ENCODE measurements around the gene SEPHS1.
A peak's percentile ranks its signal among the peaks of the same experiment; 100 is the strongest.

The SEPHS1 gene

DNA sequence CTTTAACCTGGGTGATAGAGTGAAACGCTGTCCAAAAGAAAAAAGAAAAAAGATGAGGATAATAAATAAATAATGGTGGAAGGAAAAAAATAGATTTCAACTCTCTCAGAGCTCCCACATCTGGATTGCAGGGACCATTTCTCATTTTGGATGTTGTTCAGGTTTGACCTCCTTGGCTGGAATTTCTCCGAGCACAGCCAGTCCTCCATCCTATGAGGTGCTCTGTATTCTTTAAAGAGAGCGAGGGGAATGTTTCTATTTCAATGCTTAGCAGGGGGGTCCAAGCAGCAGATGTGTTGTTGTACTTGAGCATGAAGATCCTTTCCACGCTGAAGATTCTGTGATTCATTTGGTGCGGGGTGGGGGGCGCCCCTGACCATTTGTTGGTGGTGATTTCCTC, 17.7 kb upstream of the SEPHS1 start:
- intact Hi-C loops (cut with DNase I): no loop called here
- no peak for DNase-seq

DNA sequence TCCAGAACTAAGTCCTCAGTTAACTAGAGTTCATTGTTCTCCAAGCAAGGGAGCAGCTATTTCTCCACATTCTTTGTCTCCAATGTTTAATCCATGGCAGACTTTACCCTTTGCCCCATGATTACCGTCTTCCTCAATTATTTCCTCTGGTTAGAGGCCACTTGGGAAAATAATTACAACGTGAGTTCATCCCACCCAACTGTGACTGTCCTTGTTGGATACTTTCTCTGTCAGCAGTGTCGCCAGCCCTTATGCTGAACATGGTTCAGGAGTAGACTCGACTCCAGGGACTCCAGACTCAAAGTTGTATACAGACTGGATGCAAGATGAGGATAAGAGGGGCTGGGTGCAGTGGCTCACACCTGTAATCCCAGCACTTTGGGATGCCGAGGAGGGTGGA, 17.1 kb upstream of the SEPHS1 start:
- intact Hi-C loops (cut with DNase I): no loop called here

DNA sequence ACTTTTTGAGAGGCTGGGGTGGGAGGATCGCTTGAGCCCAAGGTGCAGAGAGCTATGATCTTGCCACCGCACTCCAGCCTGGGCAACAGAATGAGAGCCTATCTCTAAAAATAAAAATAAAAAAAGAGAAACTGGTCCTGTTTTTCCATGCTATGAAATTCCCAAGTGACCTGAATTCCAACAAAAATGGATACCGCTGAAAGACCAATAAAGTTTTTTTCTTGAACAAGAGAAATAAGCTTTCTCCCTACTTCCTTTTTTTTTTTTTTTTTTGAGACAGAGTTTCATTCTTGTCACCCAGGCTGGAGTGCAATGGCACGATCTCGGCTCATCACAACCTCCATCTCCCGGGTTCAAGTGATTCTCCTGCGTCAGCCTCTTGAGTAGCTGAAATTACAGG, 12.5 kb upstream of the SEPHS1 start:
- intact Hi-C loops (cut with DNase I): no loop called here
- no peak for DNase-seq

More for the DNA sequence above, 17.1 kb upstream of the SEPHS1 start:
- DNase-seq: no peak

DNA sequence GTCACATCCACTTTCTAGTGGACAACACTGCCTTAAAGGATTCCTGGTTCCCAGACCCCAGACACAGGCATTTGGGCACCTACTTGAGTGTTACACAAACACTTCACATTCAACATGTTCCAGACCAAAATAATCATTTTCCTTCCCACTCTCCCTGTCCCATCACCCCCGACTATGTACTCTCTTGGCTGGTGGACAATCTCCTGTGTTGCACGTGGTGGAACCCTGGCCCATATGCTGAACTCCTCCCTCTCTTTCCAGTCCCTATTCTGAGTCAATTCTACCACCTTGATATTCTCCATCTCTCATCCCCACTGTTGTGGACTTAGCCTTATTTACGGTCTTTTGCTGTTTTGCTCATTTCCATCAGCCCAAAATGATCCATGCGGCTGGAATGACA, 8.3 kb upstream of the SEPHS1 start:
- peak in 1 of 10 donors; percentile 3 for DNase-seq
- intact Hi-C loops (cut with DNase I): no loop called here

DNA sequence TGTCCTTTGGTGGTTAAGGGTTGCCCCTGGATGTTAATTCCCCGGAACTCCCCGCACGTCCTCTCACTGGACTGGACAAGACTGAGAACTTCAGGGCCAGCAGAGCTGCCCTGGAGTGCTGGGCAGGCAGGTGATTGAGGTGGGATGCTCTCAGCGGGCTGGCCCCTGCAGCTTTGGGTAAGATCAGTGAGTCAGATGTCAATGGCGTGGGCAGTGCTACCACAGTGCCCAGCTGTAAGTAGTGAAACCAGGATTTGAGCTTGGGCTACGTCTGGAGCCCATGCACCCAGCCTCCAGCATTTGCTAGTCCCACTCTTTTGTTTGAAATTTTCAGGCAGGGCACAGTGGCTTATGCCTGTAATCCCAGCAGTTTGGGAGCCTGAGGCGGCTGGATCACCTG, 6.7 kb upstream of the SEPHS1 start:
- intact Hi-C loops (cut with DNase I): no loop called here
- DNase-seq: peak in 2 of 10 donors; percentile 6 to 43

DNA sequence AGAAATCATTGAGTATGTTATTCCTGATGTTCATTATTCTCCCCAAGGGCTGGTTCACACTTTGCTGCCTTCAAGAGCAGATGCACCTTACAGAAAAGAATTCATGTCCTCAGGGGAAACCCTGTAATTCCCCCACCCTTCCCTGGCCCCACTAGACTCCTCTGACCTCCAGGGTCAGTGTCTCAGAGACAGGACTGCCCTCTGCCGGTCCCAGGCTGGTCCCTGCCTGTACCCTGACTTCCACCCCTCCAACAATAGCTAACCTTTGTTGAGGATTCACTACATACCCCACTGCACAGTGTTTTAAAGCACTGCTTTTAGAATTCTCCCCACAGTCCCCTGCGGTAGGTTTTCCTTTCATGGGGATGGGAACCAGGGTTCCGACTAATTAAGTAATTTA, 4.4 kb upstream of the SEPHS1 start:
- intact Hi-C loops (cut with DNase I): no loop called here
- peak in 1 of 10 donors; percentile 3 for DNase-seq

DNA sequence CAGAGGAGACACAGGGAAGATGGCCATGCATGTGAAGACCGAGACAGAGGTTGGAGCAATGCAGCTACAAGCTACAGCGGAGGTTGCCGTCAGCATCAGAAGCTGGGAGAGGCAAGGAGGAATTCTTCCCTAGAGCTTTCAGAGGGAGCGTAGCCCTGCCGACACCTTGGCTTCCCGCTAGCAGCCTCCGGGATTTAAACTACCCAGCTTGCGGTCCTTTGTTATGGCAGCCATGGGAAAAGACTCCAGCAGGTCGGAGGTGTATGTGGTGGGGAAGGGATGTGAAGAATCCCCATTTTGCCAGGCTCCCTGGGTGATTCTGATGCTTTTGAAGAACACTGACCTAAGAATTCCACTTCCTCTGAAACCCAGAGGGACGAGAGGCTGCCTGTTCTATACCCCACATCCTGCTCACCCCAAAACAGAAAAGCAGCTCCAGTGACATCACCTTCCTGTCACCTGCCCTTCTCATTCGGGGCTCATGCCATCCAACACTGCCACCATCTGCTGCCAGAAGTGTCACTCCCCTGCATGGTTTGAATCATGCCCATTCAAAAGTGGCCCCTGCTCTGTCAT, 3.3 kb upstream of the SEPHS1 start:
- intact Hi-C loops (cut with DNase I): no loop called here

DNA sequence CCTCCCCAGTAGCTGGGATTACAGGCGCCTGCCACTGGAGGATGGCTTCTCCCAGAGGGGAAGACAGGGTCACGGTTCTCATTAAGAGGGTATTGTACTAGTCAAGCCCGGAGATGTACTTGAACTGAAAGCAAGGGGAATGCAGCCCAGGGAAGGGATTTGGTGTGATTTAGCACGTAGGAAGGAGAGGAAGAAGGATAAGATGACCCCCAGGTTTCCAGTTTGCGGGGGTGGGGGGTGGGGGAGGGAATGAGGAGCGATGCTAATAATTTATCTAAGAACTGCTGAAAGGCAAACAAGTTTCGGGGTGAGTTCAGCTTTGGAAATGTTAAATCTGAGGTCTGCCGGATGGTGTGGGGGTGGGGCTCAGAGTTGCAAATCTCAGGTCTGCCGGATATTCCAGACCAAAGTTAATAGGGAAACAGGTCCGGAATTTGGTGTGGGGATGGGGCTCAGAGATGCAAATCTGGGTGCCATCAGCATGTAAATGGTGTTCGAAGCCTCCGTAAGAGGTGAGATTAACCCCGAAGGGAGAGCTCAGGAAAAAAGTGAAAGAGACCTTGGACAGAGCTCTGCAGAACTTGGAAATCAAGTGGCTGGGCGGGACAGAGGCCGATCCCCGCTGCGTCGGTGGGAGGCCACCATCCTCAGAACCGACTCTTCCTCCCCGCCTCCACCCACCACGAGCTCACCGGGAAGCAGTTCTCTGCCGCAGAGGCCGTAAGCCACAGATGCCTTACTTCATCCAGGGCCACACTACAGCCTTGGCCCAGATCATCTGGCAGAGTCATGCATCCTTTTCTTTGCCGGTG, 1.6 kb upstream of the SEPHS1 start:
- DNase-seq: peak in 2 of 10 donors; percentile 58
- intact Hi-C loops (cut with DNase I): no loop called here

More for the DNA sequence above, 3.3 kb upstream of the SEPHS1 start:
- DNase-seq: peak in 1 of 10 donors; percentile 16

DNA sequence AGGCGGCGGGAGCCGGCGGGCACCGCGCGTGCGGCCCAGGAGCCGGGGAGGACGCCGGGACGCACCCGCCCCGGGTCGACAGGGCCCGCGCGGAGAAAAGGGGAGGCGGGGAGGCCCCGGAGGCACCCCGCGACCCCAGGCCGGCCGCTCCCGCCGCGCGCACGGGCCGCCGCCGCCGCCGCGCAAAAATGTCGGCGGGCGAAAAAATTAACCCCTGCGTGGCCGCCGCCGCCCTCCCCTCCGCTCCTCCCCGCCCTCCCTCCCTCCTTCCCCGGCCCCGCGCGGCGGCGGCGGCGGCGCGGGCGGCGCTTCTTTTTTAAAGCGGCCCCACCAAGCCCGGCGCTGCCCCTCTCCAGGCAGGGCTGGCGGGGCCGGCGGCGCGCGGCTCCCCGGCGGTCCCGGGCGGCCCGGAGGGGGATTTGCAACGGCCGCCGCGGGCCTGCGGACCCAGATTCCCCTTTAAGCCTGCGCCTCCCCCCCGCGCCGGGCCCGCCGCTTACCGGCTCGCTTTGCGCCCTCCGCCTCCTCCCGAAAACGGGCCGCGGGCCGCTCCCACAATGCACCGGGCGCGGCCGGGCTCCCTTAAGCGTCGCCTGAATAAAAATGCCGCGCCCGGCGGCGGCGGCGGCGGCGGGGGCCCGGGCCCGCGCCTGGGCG, 465 bp downstream of the SEPHS1 start:
- DNase-seq: peak; percentile 67 to 95 (median 74)
- intact Hi-C loops (cut with DNase I): loop anchor here (2.0 kb wide), 1 partner anchor 47 kb away; the partner anchor contains the start of gene PHYH

DNA sequence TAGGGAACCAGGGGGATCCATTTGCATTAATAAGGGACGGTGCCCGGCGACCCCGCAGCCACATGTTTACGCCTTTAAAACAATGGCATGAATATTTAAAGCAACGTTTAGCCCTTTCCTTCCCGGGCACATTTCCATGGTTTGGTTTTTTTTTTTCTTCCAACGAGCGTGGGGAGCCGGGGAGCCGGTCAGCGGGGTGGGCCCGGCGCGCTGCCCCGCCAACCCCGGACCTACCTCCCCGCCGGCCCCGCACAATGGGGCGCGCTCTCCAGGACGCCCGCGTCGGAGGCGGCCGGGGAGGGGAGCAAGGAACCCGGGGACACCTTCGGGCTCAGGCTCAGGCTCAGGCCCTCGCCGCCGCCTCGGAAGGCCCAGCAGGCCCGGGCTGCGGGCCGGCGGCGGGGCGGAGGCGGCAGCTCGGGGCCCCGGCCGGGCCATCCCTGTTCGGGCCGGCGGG, 1.0 kb downstream of the SEPHS1 start:
- peak in 3 of 10 donors; percentile 5 to 83 (median 67) for DNase-seq
- intact Hi-C loops (cut with DNase I): loop anchor here (2.0 kb wide), 1 partner anchor 46 kb away; the partner anchor contains the start of gene PHYH

DNA sequence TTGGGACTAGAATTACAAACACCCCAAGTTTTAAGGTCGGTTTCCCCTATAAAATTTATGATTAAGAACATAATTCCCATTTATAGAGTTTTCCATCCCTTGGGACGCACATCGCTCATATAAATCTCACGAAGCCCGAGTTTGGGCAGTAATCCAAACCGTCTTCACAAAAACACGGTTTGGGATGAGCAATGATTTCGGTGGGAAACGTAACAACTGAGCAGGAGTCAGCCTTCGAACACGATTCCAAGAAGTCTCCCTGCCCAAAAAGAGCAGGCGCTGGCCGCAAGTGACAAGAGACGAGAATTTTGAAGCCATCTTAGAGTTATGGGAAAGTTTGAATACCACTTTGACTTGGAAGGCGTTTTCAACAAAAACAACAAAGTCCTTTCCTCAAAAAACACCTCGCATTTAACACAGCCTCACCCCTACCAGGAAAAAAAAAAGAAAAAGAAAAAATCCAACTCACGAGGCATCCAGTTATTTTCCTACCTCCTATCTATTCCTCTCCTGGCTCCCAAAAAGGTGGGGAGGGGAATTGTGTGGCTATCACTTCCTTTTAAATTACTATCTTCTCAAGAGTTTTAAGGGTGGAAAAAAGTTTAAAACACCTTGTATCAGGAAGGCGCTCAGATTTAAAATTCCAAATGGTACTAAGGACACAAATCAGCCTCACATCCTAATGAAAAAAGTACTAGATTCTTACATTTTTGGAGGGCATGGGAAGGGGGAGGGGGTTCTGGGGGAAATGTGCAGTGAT, 1.6 kb downstream of the SEPHS1 start:
- intact Hi-C loops (cut with DNase I): loop anchor here (2.0 kb wide), 1 partner anchor 46 kb away; the partner anchor contains the start of gene PHYH
- DNase-seq: peak in 3 of 10 donors; percentile 3 to 44 (median 11)

DNA sequence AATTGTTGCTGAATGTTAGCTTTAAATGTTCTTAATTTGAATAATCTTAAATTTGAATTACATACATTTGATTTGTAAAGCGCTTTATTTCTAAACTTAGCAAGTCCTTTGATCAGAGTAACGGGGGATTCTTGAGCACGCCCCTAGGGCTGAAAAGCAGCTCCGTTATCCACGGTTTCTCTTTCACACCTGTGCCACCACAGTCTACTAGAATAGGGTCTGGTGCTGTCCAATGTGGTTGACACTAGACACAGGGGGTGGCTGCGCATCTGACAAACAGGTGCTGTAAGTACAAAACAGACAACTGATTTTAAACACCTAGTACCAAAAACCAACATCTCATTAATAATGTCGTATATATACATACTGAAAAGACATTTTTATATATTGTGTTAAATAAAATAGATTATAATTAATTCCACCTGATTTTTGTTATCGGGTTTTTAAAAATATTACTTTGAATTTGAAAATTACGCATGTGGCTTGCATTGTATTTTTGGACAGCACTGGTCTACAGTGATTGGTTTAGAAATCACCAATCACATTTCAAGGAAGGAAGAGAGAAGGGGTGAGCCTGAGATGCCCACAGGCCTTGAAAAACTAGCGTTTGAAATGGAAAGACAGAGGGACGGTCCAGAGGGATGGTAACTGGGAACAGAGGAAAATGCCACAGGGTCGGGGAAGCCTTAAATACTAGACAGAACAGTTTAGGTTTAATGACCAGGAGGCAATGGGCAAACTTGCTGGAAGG, 7.3 kb downstream of the SEPHS1 start:
- DNase-seq: no peak
- intact Hi-C loops (cut with DNase I): no loop called here

DNA sequence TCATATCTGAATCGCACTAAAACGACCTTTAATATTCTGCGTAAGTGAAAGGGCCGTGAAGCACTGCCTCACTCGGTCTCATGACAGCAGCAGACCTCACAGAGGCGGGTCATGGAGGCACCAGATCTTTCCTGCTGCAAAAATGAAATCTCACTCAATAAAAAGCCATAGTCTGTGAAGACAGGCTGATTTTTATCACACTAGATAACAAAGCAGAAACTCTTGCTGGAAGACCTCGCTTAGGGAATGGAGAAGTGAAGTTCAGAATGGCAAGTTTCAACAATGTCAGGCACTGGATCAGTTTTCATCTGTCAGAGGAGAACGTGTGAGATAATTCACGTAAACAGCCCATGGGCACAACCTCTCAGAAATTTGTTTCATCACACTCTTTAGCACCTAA, 8.0 kb downstream of the SEPHS1 start:
- DNase-seq: no peak
- intact Hi-C loops (cut with DNase I): no loop called here

DNA sequence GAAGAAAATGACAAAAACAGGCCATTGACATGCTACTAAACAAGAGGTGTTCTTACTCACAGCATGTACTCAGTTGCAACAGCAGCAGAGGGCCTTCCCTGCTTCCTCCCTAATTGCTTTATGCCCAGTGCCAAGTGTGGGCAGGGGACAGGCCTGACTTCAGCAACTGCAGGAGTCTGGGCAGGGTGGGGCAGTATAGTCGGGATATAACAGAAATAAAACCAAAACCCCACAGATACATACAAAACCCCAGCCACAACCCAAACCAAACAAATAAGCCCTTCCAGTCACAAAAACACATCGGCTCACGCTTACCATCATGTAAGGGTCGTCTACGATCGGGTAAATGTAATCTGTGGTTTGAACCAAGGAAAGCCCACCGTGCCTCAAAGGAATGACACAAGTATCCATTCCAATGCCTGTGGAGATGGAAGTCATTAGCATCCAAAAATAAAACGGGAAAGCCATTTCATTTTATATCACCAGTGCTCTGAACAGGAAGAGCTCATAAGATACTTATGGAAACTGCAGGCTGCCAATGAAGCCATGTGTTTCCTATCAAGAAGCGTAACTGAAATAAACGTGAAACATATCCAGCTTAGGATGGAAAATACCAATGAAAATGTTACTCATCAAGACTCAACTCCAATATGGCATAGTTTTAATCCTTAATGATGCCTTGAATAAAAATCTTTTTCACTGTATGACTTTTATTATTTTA, 9.5 kb downstream of the SEPHS1 start:
- no peak for DNase-seq
- intact Hi-C loops (cut with DNase I): no loop called here

DNA sequence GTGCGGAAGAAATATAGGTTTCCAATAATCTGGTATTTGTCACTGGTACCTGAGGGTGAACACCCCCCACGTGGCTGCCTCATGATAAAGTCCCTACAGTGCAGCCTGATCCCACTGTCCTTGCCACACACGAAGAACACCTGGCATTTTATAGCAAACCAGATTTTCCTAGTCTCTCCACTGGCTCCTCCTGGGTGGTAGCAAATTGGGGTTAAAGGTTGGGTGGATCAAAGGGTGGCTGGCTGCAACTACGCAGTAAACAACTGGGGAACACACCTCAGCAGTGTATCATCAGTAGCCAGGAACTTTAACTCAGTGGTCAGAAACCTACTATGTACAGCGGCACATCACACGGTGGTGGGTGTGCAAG, 10.3 kb downstream of the SEPHS1 start:
- no peak for DNase-seq
- intact Hi-C loops (cut with DNase I): no loop called here

DNA sequence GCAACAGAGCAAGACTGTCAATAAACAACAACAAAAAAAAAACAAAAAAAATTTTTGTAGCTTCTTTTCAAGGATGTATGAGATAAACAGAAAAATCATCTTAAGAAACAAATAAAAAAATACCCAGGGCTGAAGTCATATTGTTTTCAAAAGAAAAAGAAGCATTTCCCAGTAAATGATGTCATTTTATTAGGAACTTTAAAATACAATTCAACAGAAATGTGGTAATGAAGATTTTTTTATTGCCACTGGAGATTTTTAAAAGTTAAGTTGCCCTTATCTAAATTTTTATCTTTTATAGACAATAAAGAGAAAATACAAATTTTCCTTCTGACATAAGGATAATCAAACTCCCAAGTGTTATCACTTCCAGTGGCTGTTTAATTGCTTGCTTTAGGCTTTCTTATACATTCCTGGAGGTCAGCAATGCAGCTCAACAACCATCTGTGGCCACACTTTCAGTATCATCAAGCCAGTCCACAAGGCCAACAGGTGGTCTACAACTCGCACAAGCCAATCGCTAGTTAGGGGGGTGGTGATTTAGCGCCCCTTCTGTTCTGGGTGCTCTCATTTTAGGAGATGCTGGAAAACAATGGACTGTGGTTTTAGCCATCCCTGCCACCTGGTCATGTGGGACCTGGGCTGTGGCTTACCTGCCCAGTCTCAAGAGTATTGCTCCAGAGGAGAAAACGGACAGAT, 10.8 kb downstream of the SEPHS1 start:
- intact Hi-C loops (cut with DNase I): no loop called here
- peak in 1 of 10 donors; percentile 50 for DNase-seq

DNA sequence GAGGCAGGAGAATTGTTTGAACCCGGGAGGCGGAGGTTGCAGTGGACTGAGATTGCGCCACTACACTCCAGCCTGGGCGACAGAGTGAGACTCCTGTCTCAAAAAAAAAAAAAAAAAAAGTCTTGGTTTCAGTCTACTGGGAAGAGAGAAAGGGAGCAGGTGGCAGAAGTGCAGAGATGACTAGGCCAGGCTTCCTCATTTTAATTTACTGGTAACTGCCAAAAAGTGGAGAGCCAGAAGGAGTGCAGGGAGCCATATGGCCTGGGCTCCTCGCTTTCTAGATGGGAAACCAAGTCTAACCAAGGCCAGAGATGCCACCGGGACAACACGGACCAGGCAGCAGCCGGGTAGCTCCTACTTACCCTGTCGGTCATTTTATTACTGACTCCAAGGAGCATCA, 12.2 kb downstream of the SEPHS1 start:
- intact Hi-C loops (cut with DNase I): no loop called here
- DNase-seq: peak in 1 of 10 donors; percentile 16

DNA sequence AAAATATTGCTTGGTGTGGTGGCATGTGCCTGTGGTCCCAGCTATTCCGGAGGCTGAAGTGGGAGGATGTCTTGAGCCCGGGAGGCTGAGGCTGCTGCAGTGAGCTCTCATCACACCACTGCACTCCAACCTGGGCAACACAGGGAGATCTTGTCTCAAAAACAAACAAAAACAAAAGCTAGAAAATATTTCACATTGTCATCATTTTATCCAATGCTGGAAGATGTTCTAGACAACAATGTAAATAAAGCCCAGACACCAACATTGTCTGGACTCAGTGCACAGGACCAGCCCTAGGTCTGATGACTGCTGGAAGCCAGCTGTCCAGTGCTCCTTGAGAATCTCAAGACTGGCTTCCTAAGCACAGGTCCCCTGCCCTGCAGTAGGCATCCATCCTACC, 13.5 kb downstream of the SEPHS1 start:
- intact Hi-C loops (cut with DNase I): no loop called here
- DNase-seq: peak in 1 of 10 donors; percentile 13

DNA sequence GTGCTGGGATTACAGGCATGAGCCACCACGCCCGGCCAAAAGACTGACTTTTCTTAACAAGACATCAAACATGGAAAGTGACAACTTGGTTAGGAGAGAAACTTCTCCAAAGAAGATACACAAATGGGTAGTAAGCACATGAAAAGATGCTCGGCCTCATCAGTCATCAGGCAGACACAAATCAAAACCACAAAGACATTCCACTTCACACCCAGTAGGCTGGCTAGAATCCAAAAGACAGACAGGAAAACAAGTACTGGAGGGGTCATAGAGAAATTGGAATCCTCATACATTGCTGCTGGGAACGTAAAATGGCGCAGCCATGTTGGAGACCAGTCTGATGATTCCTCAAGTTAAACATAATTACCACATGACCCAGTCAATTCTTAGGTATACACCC, 16.4 kb downstream of the SEPHS1 start:
- no peak for DNase-seq
- intact Hi-C loops (cut with DNase I): no loop called here

Data from posterior cingulate gyrus (tissue), 11 donors.